Vagina (tissue), 2 donors: Measurements from ENCODE around the gene PI4KA. TPM values are rescaled to one million over a fixed set of nuclear protein-coding genes. Genes with fewer than 3 reads are reported as not detected.
"Not testable (repeated sequence)": the region's sequence is repeated elsewhere in the genome, so short reads cannot be mapped to it uniquely, and the experiment has no call there.

Source experiments
- DNase-seq, 2 donors: peaks; one replicate each; pipeline ENCODE4 v3.0.0-alpha.2; 2017; ENCODE audit errors: extremely low spot score in 2 of 2
- H3K27ac ChIP-seq: fragments of 200-600 bp; sonication (generic); one replicate; pipeline ENCODE4 v1.5.1; 2019
- H3K27me3 ChIP-seq: fragments of 200-600 bp; sonication (generic); one replicate; pipeline ENCODE4 v1.5.1; 2019
- H3K36me3 ChIP-seq, 2 donors: fragments of 200-600 bp; sonication (generic); one replicate each; pipeline ENCODE4 v1.5.1; 2017 to 2019
- H3K4me1 ChIP-seq: fragments of 200-600 bp; sonication (generic); one replicate; pipeline ENCODE4 v1.5.1; 2019
- H3K4me3 ChIP-seq, 2 donors: fragments of 200-600 bp; sonication (generic); 1 replicate in 1 of 2; 2 replicates in 1 of 2; pipeline ENCODE4 v1.5.1; 2016 to 2019
- H3K9me3 ChIP-seq: fragments of 200-600 bp; sonication (generic); one replicate; pipeline ENCODE4 v1.5.1; 2019
- POLR2A ChIP-seq, 2 donors: fragments of 450-650 bp; IDR thresholded peaks; one replicate each; pipeline ENCODE4 v1.6.1; 2017; ENCODE audit warnings: antibody characterized with exemption in 2 of 2, mild to moderate bottlenecking in 2 of 2, moderate library complexity in 2 of 2
- POLR2AphosphoS5 ChIP-seq, 2 donors: sonication (generic); formaldehyde crosslinking; IDR thresholded peaks; one replicate each; pipeline ENCODE4 v1.9.0; 2017; ENCODE audit warnings: antibody characterized with exemption in 2 of 2, mild to moderate bottlenecking in 2 of 2, low read depth in 1 of 2; ENCODE audit not compliant: insufficient read depth in 1 of 2
- intact Hi-C: fragments of 100-400 bp; cut with DNase I; formaldehyde crosslinking; loops from one replicate; pipeline ENCODE4 v1.15.1; 2023
- total RNA-seq: library from RNA; depleted of rRNA; stranded (reverse); fragments of >200 nt; gene quantifications from one replicate; pipeline ENCODE4 v1.2.3, GENCODE V29; 2016
- TF ChIP-seq, protein P1 (sequence below), 3 experiments: fragments of 450-650 bp in 2 of 3; fragments of 200-600 bp in 1 of 3; sonication (generic) in 1 of 3; IDR thresholded peaks; one replicate each; pipeline ENCODE4 v1.5.1; 2017 to 2019; ENCODE audit warnings: antibody characterized with exemption in 3 of 3, mild to moderate bottlenecking in 2 of 3, moderate library complexity in 2 of 3

Gene PI4KA
- total RNA-seq, 1 donor from 2014 or later = 135 TPM

DNA sequence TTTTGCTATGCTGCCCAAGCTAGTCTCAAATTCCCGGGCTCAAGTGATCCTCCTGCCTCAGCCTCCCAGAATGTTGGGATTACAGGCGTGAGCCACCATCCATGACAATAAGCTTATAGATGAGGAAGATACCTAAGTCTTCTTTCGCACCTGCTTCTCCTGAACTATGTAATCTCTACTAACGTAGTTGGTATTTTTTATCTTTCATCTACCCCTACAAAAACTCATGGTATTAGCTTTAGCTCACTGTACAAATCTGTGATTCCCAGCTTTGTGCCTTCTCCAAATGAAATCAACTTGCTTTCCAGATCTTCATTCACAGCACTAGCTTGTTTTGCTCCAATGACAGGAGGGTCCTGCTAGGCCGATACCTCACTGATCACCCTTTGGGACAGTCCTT lies 36.4 kb downstream of the PI4KA start:
- Histone ChIP-seq H3K9me3 (no peaks in the 10 kb centered on the region), H3K36me3 (peaks cover 0 to 39% of the 10 kb centered on the region in 2 donors), H3K27me3 (no peaks in the 10 kb centered on the region), H3K4me1 (no peaks in the 10 kb centered on the region), H3K4me3 (no peak overlapping the region), H3K27ac (no peak overlapping the region)
- no peak for DNase-seq
- intact Hi-C loops = no loop called here
- no peak for TF ChIP-seq POLR2AphosphoS5 (IDR thresholded peaks at IDR 0.05; ENCODE audit: insufficient read depth in 1 of 2, low read depth in 1 of 2)
- TF ChIP-seq POLR2A (IDR thresholded peaks at IDR 0.05) = no peak
- TF ChIP-seq, protein P1, sequence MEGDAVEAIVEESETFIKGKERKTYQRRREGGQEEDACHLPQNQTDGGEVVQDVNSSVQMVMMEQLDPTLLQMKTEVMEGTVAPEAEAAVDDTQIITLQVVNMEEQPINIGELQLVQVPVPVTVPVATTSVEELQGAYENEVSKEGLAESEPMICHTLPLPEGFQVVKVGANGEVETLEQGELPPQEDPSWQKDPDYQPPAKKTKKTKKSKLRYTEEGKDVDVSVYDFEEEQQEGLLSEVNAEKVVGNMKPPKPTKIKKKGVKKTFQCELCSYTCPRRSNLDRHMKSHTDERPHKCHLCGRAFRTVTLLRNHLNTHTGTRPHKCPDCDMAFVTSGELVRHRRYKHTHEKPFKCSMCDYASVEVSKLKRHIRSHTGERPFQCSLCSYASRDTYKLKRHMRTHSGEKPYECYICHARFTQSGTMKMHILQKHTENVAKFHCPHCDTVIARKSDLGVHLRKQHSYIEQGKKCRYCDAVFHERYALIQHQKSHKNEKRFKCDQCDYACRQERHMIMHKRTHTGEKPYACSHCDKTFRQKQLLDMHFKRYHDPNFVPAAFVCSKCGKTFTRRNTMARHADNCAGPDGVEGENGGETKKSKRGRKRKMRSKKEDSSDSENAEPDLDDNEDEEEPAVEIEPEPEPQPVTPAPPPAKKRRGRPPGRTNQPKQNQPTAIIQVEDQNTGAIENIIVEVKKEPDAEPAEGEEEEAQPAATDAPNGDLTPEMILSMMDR (IDR thresholded peaks at IDR 0.05) = no peak

DNA sequence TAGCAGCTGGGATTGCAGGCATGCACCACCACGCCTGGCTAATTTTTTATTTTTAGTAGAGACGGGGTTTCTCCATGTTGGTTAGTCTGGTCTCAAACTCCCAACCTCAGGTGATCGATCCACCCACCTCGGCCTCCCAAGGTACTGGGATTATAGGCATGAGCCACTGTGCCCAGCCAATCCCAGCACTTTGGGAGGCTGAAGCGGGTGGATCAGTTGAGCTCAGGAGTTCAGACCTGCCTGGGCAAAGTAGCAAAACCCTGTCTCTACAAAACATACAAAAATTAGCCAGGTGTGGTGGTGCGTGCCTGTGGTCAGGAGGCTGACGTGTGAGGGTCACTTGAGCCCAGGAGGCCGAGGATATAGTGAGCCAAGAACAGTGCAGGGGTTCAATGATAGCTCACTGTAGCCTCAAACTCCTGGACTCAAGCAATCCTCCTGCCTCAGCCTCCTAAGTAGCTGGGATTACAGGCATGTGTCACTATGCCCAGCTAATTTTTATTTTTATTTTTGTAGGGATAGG lies 36.8 kb downstream of the PI4KA start:
- H3K27ac ChIP-seq, DNase-seq, H3K9me3 ChIP-seq, H3K4me3 ChIP-seq, H3K27me3 ChIP-seq, intact Hi-C loops, H3K4me1 ChIP-seq: not testable (repeated sequence)
- H3K36me3 ChIP-seq = peaks cover 0 to 43% of the 10 kb centered on the region in 2 donors

DNA sequence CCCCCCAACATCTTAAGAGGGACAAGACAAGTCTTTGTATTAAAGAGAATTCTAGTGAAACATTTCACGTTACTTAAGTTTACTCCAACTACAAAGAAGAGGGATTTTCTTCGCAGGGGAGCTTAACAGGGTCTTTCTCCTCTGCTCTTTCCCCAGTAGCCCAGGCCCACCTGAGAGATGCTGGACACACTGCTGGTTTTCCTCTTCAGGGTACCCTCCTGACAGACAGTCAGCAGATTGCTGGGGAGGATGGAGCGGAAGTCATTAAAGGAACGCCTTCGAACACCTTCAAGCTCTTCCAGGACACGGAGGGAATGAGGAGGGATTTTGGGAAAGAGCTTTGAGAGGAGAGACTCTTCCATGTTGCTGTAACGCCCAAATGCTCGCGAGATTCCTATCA lies 39.1 kb downstream of the PI4KA start:
- H3K27ac ChIP-seq = no peak overlapping the region
- H3K27me3 ChIP-seq = no peaks in the 10 kb centered on the region
- intact Hi-C loops = no loop called here
- no peak overlapping the region for H3K4me3 ChIP-seq
- TF ChIP-seq POLR2AphosphoS5 (IDR thresholded peaks at IDR 0.05; ENCODE audit: insufficient read depth in 1 of 2, low read depth in 1 of 2) (no peak), POLR2A (IDR thresholded peaks at IDR 0.05) (no peak)
- TF ChIP-seq, protein P1 (IDR thresholded peaks at IDR 0.05) = no peak
- H3K4me1 ChIP-seq = no peaks in the 10 kb centered on the region
- DNase-seq = no peak
- no peaks in the 10 kb centered on the region for H3K9me3 ChIP-seq
- H3K36me3 ChIP-seq = peaks cover 0 to 53% of the 10 kb centered on the region in 2 donors

DNA sequence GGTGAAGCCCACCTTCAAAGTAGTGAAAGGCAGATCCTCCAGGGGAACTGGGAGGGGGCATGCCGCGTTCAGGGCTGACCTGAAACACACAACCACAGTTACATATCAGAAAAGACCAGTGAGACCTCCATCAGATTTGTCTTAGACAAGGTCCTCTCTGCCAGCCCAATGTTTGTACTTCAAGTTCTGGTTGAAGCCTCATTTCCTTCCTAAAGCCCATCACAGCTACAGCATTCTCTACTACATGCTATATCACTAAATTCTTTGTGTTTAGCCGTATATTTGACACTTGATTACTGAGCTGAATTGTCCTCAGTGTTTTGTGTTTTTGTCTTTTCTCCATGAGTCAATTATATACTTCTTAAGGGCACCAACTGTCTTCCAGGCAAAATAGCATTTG lies 40.1 kb downstream of the PI4KA start:
- no peak for DNase-seq
- Histone ChIP-seq H3K27ac (no peak overlapping the region), H3K9me3 (no peaks in the 10 kb centered on the region), H3K4me3 (no peak overlapping the region), H3K36me3 (peaks cover 0 to 48% of the 10 kb centered on the region in 2 donors), H3K4me1 (no peaks in the 10 kb centered on the region), H3K27me3 (no peaks in the 10 kb centered on the region)
- intact Hi-C loops = no loop called here
- TF ChIP-seq POLR2A (IDR thresholded peaks at IDR 0.05) = no peak

DNA sequence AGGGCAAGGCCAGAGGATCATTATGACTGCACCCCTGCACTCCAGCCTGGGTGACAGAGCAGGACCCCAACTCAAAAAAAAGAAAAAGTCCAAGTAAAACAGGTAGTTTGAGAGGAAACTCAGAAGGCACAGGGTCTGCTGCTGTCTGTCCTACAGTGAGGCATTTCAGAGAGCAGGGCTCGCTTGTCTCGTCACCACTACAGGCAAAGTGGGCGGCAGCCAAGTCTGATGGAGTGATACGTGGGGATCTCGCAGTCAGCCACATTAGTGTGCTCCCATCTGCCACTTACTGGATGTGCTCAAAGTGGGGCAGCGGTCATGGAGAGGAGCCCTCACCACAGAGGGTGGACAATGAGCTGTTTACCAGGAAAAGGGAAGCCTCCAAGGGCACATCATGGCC lies 42.1 kb downstream of the PI4KA start:
- Histone ChIP-seq H3K36me3 (peaks cover 0 to 58% of the 10 kb centered on the region in 2 donors), H3K9me3 (no peaks in the 10 kb centered on the region), H3K4me1 (no peaks in the 10 kb centered on the region), H3K27me3 (no peaks in the 10 kb centered on the region), H3K4me3 (no peak overlapping the region), H3K27ac (no peak overlapping the region)
- DNase-seq = no peak
- intact Hi-C loops = no loop called here
- TF ChIP-seq POLR2AphosphoS5 (IDR thresholded peaks at IDR 0.05; ENCODE audit: insufficient read depth in 1 of 2, low read depth in 1 of 2) (no peak), POLR2A (IDR thresholded peaks at IDR 0.05) (no peak)
- TF ChIP-seq, protein P1 (IDR thresholded peaks at IDR 0.05) = no peak

DNA sequence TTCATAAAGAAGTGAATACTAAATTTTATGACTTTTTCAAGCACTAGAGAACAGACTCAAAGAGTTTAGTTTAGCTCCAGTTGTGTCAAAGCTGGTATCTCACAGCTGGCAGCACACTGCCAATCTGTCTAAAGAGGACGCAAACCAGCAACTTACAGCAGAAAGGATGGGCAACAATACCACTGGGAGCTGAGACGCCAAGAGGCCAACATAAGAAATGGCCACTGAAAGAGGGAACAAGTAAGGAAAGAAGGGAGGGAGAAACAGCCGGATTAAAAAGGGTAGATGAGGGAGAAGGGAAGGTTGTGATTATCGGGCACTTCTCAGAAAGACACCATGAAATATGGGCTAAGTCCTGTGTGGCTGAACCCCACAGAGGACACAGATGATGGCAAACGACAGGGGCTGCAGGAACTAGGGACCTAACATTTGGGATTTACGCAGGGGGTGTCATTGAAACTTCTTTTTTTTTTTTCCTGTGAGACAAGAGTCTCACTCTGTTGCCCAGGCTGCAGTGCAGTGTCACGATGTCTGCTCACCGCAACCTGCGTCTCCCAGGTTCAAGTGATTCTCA lies 43.0 kb downstream of the PI4KA start:
- TF ChIP-seq POLR2AphosphoS5 (IDR thresholded peaks at IDR 0.05; ENCODE audit: insufficient read depth in 1 of 2, low read depth in 1 of 2) (no peak), POLR2A (IDR thresholded peaks at IDR 0.05) (no peak)
- TF ChIP-seq, protein P1 (IDR thresholded peaks at IDR 0.05) = no peak
- Histone ChIP-seq H3K27ac (no peak overlapping the region), H3K4me1 (no peaks in the 10 kb centered on the region), H3K4me3 (no peak overlapping the region), H3K27me3 (no peaks in the 10 kb centered on the region), H3K9me3 (no peaks in the 10 kb centered on the region), H3K36me3 (peaks cover 0 to 66% of the 10 kb centered on the region in 2 donors)
- no peak for DNase-seq
- intact Hi-C loops = no loop called here
